Hepatocyte (in vitro differentiated cells): Measurements from ENCODE around the gene KCTD11. TPM values are rescaled to one million over a fixed set of nuclear protein-coding genes. Genes with fewer than 3 reads are reported as not detected.

Experiments used
- DNase-seq: peaks from one replicate; pipeline ENCODE4 v3.0.0-alpha.2; 2016; ENCODE audit warnings: low spot score
- H2AFZ ChIP-seq: fragments of 200-600 bp; sonication (generic); 2 replicates; pipeline ENCODE4 v1.6.0; 2016; ENCODE audit warnings: antibody characterized with exemption, mild to moderate bottlenecking
- H3K27ac ChIP-seq: fragments of 200-600 bp; sonication (generic); 2 replicates; pipeline ENCODE4 v1.5.1; 2016; ENCODE audit warnings: mild to moderate bottlenecking
- H3K27me3 ChIP-seq: fragments of 200-600 bp; sonication (generic); 2 replicates; pipeline ENCODE4 v1.6.1; 2016
- H3K36me3 ChIP-seq: fragments of 200-600 bp; sonication (generic); replicated peaks from 2 replicates; pipeline ENCODE4 v1.5.1; 2016; ENCODE audit warnings: low read depth; ENCODE audit not compliant: insufficient read depth
- H3K4me1 ChIP-seq: fragments of 200-600 bp; sonication (generic); 2 replicates; pipeline ENCODE4 v1.5.1; 2016; ENCODE audit warnings: mild to moderate bottlenecking, moderate library complexity; ENCODE audit not compliant: insufficient read depth
- H3K4me2 ChIP-seq: fragments of 200-600 bp; sonication (generic); 2 replicates; pipeline ENCODE4 v1.6.0; 2016
- H3K4me3 ChIP-seq: fragments of 200-600 bp; sonication (generic); 2 replicates; pipeline ENCODE4 v1.5.1; 2016; ENCODE audit warnings: mild to moderate bottlenecking
- H3K79me2 ChIP-seq: fragments of 200-600 bp; sonication (generic); 2 replicates; pipeline ENCODE4 v1.6.0; 2017; ENCODE audit warnings: mild to moderate bottlenecking
- H3K9me2 ChIP-seq: fragments of 200-600 bp; sonication (generic); replicated peaks from 2 replicates; pipeline ENCODE4 v1.6.0; 2017; ENCODE audit warnings: mild to moderate bottlenecking; ENCODE audit not compliant: insufficient read depth
- H3K9me3 ChIP-seq: fragments of 200-600 bp; sonication (generic); 2 replicates; pipeline ENCODE4 v1.5.1; 2016; ENCODE audit warnings: low read depth, mild to moderate bottlenecking
- H4K20me1 ChIP-seq: fragments of 200-600 bp; sonication (generic); 2 replicates; pipeline ENCODE4 v1.6.0; 2016; ENCODE audit warnings: mild to moderate bottlenecking; ENCODE audit not compliant: insufficient read depth, poor library complexity, severe bottlenecking
- CTCF ChIP-seq: fragments of 200-600 bp; sonication (generic); IDR thresholded peaks from 2 replicates; pipeline ENCODE4 v1.5.1; 2016; ENCODE audit warnings: antibody characterized with exemption, mild to moderate bottlenecking; ENCODE audit not compliant: poor library complexity
- EZH2 ChIP-seq: fragments of 200-600 bp; sonication (generic); IDR thresholded peaks from 2 replicates; pipeline ENCODE4 v1.6.1; 2016; ENCODE audit warnings: antibody characterized with exemption, mild to moderate bottlenecking, borderline replicate concordance
- EZH2phosphoT487 ChIP-seq: fragments of 200-600 bp; sonication (generic); IDR thresholded peaks from one replicate; pipeline ENCODE4 v1.6.1; 2018; ENCODE audit warnings: antibody characterized with exemption, mild to moderate bottlenecking, low read depth, moderate library complexity; ENCODE audit not compliant: unreplicated experiment, severe bottlenecking
- WGBS: methylation state at CpG from one replicate; pipeline ENCODE4 v1.1.6; 2016; ENCODE audit warnings: low lambda C conversion rate; ENCODE audit errors: missing lambda C conversion rate; 5-methylcytosine and 5-hydroxymethylcytosine counted together
- polyA plus RNA-seq: library from polyadenylated mRNA; unstranded; fragments of >200 nt; fragmentation: Nextera tagmentation; extraction: Ambion mirVana; gene quantifications from 2 replicates; pipeline ENCODE4 v1.2.1, GENCODE V29; 2016
- total RNA-seq: library from RNA; depleted of rRNA; stranded (reverse); fragments of >200 nt; gene quantifications from 2 replicates; pipeline ENCODE4 v1.2.3, GENCODE V29; 2014

The KCTD11 gene
- total and polyA plus RNA-seq, 2 experiments from 2014 or later: 12.4 to 19.6 TPM

- WGBS: 89% methylated on average over 16 of the region's 16 CpGs
- H3K9me2 ChIP-seq: no peaks in the 10 kb centered on the region
Observed at GRCh38 chr17:7317161-7317803, 34.7 kb upstream of the KCTD11 start.

GRCh38 chr17:7318121-7318860 is 33.7 kb upstream of the KCTD11 start:
- H3K4me3 ChIP-seq: no peak overlapping the region

More at GRCh38 chr17:7317161-7317803, 34.7 kb upstream of the KCTD11 start:
- H3K4me1 ChIP-seq: peaks cover 11% of the 10 kb centered on the region
- peaks cover 24% of the 10 kb centered on the region for H3K79me2 ChIP-seq
- peaks cover 8% of the 10 kb centered on the region for H4K20me1 ChIP-seq
- H3K9me3 ChIP-seq: no peaks in the 10 kb centered on the region
- no peaks in the 10 kb centered on the region for H3K27me3 ChIP-seq
- TF ChIP-seq CTCF (no peak), EZH2phosphoT487 (no peak), EZH2 (no peak)
- H2AFZ ChIP-seq: no peak overlapping the region
- no peak overlapping the region for H3K4me2 ChIP-seq
- peak; percentile 8 for DNase-seq
- H3K36me3 ChIP-seq: no peaks in the 10 kb centered on the region
- H3K27ac ChIP-seq: no peak overlapping the region
- H3K4me3 ChIP-seq: no peak overlapping the region

GRCh38 chr17:7321466-7321865 is 30.5 kb upstream of the KCTD11 start:
- no peaks in the 10 kb centered on the region for H3K27me3 ChIP-seq
- no peak overlapping the region for H3K4me2 ChIP-seq
- H3K4me3 ChIP-seq: no peak overlapping the region
- no peak overlapping the region for H2AFZ ChIP-seq
- TF ChIP-seq EZH2 (no peak), EZH2phosphoT487 (no peak), CTCF (no peak)
- no peaks in the 10 kb centered on the region for H3K36me3 ChIP-seq
- H3K9me2 ChIP-seq: no peaks in the 10 kb centered on the region
- H3K27ac ChIP-seq: no peak overlapping the region
- H4K20me1 ChIP-seq: no peaks in the 10 kb centered on the region
- no peak for DNase-seq
- no peaks in the 10 kb centered on the region for H3K4me1 ChIP-seq
- WGBS: over 99% methylated on average over 15 of the region's 15 CpGs
- H3K9me3 ChIP-seq: no peaks in the 10 kb centered on the region
- no peaks in the 10 kb centered on the region for H3K79me2 ChIP-seq

More at GRCh38 chr17:7318121-7318860, 33.7 kb upstream of the KCTD11 start:
- Histone ChIP-seq H3K36me3 (no peaks in the 10 kb centered on the region), H3K27me3 (no peaks in the 10 kb centered on the region), H3K79me2 (peaks cover 14% of the 10 kb centered on the region), H3K9me3 (no peaks in the 10 kb centered on the region), H2AFZ (no peak overlapping the region), H4K20me1 (no peaks in the 10 kb centered on the region), H3K4me1 (peaks cover 11% of the 10 kb centered on the region), H3K27ac (no peak overlapping the region), H3K4me2 (no peak overlapping the region), H3K9me2 (no peaks in the 10 kb centered on the region)
- 96% methylated on average over 13 of the region's 13 CpGs for WGBS
- DNase-seq: peak; percentile 3
- TF ChIP-seq EZH2phosphoT487 (no peak), CTCF (no peak), EZH2 (no peak)
